ENCODE measurements around the gene VAV2.
"Not testable (repeated sequence)": the region's sequence is repeated elsewhere in the genome, so short reads cannot be mapped to it uniquely, and the experiment has no call there.

Gene VAV2

DNA sequence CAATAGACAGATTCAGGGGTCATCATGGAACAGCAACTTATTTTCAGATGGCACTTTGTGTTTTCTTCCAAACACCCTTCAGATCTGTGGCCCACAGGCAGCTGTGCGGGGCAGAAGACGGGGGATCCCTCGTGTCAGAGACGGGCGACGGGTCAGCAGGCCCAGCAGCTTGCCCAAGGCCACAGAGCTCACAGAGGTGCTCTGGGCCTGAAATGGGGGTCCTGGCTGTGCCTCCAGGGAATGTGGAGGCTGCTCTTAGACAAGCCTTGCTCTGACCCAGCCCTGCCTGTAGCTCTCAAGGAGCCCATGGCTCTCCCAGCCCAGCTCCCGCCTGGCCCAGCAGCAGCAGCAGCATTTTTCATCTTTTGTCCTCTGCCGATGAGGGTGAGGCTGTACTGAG is 213.0 kb downstream of the VAV2 start:
- no peak for FAIRE-seq

DNA sequence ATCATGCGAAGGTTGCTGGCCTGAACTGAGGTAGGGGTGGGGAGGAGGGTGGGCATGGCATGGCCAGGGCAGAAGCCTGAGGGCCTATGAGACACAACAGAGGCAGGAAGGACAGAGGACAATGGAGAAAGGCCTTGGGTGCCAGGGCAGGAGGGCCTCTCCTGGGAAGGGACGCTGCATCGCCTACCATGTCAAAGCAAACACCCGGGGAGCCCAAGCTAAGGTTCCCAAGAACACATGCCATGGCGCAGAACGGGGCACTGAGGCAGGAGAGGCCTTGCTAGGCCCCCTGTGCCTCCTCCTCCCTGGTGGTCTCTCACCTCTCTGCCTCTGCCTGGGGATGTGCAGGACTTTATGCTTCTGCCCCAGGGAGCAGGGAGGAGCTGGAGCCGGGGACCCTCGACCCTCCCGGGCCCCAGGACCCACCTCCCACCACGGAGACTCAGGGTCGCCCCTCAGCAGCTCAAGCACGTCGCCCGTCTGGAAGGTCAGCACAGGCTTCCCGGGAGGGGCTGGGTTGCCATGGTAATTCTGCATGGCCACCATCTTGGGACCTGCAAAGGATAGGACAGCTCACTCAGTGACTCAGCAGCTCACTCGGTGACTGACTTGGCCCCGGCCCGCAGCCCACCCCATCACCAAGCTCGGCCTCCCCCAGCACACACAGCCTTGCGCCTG is 213.6 kb downstream of the VAV2 start:
- no peak for FAIRE-seq

DNA sequence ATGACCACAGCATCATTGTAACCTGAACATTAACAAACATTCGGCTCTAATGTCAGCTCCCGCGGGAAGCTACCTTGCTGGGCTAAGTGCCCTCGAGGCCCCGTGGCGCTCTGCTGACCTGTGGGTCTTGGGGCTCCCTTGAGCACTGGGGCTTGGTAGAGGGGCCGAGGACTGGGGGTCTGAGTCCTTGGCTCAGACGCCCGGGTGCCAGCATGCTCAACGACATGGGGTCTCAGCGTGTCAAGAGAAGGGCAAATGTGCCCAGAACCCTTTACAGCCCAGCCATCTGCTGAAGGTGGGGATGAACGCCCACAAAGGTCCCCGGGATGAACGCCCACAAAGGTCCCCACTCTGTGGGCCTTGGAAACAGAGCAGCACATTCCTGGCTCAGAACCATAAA is 214.3 kb downstream of the VAV2 start:
- no peak for FAIRE-seq

DNA sequence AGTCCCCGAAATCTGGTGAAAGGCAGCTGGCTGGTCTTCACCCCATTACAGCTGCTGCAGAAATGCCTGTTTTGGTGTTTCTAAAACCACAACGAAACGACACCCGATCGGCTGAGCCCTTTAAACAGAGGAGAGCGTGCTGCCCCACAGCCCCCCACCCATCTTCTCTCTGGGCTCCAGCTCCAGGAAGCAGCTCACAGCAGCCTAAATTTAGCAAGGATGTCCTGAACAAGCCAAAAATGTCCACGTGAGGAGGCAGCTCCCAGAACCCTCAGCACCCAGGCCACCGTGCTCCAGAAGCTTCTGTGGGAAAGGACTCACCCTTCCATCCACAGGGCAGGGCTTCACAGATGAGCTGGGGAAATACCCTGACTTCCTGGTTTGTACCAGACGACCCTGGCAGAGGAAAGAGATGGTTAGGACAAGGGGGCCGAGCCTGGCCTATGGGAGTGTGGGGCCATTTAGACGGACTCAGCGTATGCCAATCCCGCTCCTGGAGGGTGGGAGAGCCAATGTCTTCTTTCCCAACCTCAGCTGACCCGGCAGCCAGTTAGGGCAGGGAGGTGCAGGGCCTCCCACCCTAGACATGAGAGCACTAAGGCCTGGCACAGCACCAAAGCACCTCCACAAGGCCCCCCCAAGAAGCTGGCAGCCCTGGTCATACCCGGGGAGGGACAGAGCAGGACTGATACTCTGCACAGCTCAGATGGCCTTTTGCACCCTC is 214.9 kb downstream of the VAV2 start:
- FAIRE-seq, result no peak

DNA sequence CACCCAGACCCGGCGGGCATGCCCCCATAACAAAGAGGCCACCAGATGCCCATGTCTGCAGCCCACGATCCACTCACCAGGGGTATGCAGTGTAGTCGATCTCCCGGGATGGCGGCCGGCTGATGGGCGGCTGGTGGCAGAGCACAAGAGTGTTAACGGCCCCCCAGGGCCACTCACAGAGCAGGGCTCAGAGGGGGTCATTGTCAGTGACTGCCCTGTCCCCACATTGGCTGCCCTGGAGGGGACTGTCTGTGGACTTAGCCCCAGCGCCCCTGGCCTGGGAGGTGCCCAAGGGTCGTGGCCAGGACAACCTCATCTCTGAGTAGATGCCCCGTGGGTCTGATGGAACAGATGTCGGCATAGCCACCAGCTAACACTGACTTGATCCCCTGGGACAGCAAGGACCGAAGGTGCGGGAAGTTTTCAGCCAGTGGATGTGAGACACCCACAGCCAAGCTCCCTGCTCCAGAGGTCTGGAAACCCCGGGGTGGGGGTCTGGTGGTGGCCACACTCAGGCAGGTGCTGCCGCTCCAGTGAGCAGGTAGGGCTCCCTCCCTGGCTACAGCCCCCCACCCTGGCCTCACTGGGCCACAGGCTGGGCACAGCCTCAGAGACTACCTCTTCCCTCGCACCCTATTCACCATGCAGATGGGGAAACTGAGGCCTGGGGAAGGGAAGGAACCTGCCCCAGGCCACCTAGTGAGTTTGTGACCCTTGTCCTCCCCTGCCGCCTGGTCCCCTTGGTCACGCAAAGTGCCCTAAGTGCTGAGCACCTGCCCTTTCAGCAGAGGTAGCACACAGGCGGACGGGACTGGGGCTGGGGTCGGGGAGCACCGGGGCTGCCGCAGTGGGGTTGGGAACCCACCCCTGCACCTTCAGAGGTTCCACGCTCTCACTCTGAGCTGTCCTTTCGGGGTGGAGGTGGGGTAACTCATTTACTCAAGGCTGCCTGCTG is 215.9 kb downstream of the VAV2 start:
- FAIRE-seq, result no peak

DNA sequence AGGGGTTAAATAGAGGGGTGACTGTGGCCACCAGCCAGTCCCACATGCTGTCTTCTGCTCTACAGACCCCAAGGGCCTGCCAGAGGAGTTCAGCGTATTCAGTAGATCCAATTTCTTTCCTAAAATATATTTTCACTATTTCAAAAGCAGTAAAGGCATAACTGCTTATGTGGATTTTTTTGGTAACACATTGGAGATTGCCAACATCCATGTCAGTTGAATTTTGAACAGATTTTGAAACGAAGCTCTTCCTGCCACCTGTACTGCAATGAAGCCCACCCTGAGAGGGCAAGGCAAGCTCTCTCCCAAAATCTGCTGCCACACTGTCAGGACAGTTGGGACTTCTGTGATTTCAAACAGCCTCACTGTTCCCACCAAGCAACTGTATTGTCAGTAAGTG is 216.8 kb downstream of the VAV2 start:
- no peak for FAIRE-seq

DNA sequence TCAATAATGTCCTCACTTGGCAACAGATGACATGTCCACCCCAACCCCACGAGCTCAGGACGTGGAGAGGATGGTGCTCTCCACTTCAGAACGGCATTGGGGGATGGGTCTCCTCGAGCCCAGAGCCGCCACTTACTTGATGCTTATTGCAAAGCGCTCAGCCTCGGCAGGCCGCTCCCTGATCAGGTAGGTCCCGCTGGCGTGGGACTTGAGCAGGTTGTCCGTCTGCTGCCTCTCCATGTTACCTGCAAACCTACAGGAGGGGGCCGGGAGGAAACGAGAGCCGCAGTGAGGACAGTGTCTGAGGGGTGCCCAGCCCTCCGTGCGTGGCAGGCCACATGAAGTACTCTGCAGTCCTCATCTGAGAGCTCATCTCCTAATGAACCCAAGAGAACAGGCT is 217.3 kb downstream of the VAV2 start:
- no peak for FAIRE-seq

DNA sequence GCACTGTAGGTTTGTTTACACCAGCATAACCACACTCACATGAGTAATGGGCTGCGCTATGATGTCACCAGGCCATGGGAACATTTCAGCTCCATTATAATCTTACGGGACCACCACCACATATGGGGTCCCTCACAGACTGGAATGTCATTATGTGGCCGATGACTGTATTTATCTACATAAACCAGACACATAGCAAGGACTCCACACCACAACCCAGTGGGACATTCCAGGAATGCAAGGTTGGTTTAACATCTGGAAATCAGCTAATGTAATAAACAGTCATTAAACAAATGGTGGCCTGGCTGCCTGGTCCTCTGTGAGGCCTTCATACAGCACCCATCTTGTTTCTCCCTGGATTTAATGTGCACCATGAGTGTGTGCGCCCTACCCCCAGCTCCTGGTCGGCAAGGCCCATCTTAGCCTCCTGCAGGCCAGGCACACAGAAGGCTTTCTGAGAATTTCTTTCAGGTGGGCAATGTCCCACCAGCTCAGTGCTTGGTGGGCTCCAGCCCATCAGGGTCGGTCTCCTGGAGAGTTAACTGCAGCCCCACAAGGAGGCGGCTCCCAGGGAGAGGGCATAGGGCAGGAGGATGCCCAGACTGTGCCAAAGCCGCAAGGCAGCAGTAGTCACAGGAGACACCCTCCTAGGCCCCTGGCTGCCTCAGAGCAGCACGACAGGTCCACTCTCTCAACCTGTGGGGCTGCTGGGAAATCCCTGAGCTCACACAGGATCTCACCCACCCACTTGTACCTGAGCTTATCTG is 218.1 kb downstream of the VAV2 start:
- FAIRE-seq, result no peak

DNA sequence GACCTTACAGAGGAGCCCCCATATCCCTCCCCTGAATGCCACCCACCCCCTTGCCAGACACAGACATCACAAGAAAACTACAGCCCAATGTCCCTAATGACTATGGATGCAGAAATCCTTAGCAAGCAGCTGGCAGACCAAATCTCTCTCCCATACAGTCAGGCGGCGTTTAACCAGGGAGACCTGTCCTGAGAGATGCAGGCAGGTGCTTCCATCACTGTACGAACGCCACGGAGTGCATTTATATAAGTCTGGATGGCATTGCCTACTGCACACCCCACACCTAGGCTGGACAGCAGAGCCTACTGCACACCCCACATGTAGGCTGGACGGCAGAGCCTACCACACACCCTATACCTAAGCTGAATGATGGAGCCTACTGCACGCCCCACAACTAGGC is 219.5 kb downstream of the VAV2 start:
- FAIRE-seq, result no peak

DNA sequence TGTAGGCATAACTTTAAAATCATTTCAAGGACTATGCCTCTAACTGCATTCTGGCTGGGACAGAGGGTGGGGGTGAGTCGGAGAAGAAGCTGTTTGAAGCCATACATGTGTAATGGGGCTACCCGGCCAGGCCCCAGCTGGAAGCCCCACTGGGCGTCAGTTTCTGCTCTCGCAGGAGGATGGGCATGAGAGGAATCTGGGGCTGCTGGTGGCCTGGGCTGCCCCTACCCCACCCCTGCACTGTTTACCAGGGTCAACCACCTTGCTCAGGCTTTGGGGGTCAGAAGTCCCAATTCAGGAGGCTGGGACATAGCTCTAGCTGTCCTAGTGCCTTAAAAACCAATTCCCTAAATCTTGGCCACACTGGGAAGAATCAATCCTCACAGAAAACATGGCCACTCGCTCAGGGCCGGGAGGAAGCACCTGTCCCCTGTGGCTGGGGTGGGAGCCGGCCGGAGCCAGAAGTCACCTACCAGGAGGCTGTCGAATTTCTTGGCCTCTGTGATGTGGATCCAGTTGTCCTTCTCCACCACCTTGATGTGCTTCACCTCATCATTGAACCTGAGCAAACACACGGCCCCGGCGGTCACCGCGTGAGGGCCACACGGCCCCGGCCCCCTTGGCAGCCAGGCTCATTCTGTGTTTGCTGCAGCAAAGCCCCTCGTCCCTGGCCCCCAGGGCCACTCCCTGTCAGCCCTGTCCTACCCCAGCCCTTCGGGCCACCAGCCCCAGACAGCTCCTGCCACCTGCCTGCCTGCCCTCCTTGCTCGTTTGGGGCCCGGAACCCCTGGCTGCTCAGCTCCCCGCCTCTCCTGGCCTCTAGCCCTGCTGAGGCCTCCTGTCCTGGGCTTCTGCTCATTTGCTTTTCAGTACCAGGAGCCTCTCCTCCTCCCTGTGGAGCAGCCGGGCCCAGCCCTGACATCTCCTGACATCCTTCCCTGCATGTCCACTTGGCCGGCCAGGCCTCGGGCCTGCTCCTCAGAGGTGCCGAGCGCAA is 220.3 kb downstream of the VAV2 start:
- FAIRE-seq, result no peak

DNA sequence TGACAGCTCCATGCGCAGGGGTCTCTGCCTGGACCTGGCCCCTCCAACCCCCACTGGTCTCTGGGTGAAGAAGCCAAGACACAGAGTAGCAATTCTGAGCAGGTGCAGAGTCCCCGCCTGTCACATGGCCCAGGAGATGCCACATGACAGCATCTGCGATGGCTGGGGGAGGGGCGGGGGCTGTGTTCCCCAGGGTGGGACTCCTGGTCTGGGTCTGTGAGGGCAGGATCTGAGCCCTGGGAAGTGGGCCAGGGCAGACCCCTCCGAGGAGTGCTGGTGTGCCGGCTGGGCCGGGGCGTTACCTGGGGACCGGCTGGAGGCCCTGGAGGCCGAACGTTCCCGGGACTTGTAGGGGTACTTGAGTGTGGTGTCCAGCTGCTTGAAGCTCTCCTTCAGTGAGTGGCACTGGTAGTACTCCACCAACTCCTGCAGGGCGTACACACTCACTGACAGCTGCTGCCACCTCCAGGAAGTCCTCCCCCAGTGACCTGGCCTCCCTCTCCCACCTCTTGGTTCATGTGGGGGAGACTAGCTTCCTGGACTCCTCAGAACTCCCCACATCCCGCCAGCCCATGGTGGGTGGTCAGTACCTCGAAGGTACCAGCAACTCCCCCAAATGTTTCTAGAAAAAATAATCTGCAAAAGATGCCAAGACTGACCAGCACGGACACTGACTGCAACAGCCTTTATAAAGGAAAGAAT is 221.9 kb downstream of the VAV2 start:
- no peak for FAIRE-seq

DNA sequence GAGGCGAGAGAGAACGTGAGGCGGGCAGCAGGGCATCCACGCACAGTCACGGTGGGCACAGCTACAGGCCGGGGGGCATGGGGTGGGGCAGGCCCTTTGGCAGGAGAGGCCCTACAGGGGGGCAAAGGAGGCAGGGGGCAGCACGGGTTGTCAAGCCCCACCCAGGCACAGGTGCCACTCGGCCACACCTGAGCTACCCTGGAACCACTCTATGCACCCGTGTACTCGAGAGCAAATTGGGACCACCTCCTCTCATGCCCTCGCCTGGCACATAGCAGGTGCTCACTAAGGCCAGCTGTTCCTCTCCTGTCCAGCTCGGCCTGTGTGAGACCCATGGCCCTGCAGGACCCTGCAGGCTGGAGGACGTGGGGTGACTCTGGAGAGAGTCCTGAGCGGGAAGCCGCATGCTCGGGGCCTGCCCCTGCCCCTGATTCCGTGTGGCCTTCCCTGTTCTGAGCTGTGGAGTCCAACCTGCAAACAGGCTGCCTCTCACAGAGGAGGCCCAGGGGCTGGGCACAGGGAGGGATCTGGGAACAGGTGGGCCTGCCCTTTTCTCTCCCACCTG is 222.5 kb downstream of the VAV2 start:
- FAIRE-seq, result no peak

DNA sequence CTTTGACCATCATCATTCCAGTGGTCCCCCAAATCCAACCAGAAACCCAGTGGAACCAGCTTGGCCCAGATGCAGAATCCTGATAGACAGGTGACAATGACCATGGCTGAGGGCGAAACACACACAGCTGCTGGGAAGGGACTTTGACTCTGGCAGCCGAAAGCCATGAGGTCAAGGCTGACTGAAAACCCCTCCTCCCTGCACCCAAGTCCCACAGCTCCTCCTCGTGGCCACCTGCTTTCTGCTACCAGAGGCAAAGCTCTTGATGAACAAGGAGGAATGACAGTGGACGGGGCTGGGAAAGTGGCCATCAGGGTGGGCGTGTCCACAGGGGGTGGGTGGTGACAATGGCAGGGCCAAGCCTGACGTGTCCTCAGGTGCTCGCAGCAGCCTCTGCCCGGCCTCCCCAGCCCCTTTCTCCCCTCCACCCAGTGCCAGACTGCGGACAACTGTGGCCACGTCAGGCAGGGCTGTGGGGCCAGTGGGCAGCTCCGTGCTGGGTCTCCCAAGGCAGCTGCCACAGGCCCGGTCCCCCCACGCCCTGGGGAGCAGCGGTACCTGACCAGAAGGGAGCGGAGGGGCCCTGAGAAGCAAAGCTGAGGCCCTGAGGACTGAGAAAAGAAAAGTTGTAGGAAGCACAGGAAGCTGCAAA is 223.1 kb downstream of the VAV2 start:
- FAIRE-seq, result no peak

DNA sequence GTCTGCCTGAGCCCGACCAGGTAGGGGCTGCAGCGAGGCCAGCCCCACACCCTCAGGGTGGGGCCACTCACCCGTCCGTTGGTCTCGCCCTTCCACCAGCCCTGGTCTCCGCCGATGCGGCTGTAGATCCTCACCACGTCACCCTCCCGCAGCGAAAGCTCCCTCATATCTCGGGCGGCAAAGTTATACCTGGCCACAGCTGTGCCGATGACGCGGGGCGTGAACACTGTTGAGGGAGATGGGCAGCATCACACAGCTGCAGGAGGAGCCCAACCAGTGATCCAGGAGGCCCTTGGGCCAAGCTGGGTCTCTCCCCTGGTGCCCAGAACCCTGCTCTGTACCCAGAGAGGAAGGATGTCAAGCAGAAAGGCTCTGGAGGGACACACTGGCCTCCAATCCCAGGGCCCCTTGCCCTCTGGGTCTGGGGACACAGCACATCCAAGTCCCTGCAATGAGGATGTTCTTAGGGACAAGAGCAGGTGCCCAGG is 223.7 kb downstream of the VAV2 start:
- FAIRE-seq, result no peak

DNA sequence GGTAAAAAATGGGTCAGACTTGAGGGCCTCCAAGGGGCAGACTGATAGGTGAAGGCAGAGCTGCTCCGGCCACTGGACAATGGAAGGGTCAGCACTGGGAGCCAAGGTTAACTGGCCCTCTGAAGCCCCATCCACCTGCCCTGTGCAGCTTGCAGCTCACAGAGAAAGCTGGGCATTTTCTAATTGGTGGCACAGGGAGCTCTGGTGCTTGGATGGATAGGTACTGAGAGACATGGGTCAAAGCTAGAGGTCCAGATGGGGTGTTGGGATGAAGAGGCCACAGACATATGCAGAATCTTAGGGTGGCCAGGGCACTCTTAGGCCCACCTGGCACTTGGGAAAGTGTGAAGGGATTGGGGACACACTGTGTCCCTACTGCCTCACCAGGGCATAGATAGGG is 224.5 kb downstream of the VAV2 start:
- FAIRE-seq, result no peak

DNA sequence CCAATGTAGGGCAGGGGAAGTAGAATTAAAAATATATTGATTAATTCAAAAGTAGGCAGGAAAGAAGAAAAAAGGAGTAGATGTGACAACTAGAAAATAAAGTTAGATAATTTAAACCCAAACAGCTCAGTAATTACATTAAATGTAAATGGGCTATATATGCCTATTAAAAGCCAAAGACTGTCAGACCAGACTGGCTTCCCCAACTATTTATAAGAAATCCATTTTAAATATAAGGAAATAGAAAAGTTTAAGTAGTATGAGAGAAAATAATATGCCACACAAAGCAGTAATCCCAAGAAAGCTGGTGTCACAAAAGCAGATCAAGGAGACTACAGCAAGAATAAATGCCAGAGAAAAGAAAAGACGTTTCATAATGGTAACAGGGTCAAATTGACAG is 225.1 kb downstream of the VAV2 start:
- no peak for FAIRE-seq

DNA sequence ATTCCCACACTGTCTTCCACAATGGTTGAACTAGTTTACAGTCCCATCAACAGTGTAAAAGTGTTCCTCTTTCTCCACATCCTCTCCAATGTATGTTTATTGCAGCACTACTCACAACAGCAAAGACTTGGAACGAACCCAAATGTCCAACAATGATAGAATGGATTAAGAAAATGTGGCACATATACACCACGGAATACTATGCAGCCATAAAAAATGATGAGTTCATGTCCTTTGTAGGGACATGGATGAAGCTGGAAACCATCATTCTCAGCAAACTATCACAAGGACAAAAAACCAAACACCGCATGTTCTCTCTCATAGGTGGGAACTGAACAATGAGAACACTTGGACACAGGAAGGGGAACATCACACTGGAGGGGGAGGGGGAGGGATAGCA is 225.9 kb downstream of the VAV2 start:
- not testable (repeated sequence) for FAIRE-seq

DNA sequence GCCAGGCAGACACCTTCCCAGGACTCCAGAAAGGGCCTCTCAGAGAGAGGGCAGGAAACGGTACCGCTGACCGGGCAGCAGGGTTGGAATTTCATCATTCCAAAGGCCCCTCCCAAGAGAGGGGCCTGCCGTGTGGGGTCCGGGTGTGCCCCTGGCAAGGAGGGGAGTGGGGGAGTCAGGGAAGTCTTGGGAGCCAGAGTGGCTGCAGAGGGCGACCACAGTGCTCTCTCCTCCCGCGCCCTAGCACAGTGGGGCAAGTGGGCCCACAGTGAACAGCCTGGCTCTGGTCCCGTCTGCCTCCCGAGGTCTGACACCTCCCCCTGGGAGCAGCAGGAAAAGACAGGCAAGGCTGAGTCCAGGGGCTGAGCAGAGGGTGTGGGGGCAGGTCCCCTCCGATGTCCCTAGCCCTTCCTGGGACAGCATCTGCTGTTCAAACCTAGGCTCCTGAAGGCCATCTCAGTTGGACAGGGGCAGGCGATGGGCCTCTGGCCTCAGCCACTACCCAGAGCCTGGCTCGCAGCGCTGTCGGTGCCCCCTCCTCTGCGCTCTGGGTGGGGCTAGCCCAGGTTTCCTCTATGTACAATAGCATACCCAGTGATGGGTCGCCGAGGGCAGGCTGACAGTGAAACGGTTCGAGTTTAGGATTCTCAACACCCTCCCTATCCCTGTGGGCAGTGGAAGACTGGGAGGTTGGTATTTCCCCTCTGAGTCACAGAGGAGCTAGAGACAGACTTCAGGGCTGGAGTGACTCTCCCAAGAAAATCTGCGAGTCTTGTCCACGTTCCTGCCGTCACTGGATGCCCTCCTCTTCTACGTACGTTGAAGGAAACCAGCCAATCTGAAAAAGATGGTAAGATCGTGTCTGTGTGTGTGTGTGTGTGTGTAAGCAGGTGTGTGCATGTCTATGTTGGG is 228.6 kb downstream of the VAV2 start:
- FAIRE-seq, result no peak
